Measurements from ENCODE around the gene DISC1.

DISC1 gene

GRCh38 chr1:232066521-232066920, 439.9 kb downstream of the DISC1 start:
- DNase-seq, result no peak

- no peak for DNase-seq
These were observed 447.7 kb downstream of the DISC1 start for GRCh38 chr1:232074265-232074664.

GRCh38 chr1:232077809-232078208, 451.2 kb downstream of the DISC1 start:
- no peak for DNase-seq

GRCh38 chr1:232084584-232085223, 458.1 kb downstream of the DISC1 start:
- no peak for DNase-seq

GRCh38 chr1:232090816-232091215, 464.2 kb downstream of the DISC1 start:
- DNase-seq, result no peak
